ENCODE results near the gene UPK3BL2.
"Not testable (repeated sequence)": the region's sequence is repeated elsewhere in the genome, so short reads cannot be mapped to it uniquely, and the experiment has no call there.

The UPK3BL2 gene

GRCh38 chr7:102493220-102493935 lies 50.1 kb downstream of the UPK3BL2 start:
- DNase-seq: peak; percentile 64

GRCh38 chr7:102490529-102491075 lies 52.9 kb downstream of the UPK3BL2 start:
- DNase-seq: not testable (repeated sequence)

All from eye (tissue), 1 donor.